Smooth muscle cell of bladder (primary cell): ENCODE data around the gene CSF1. TPM values are rescaled to one million over a fixed set of nuclear protein-coding genes. Genes with fewer than 3 reads are reported as not detected.

Source experiments
- total RNA-seq: library from RNA; depleted of rRNA; stranded (reverse); fragments of >200 nt; gene quantifications from 2 replicates; pipeline ENCODE4 v1.2.3, GENCODE V29; 2014

CSF1 gene, protein sequence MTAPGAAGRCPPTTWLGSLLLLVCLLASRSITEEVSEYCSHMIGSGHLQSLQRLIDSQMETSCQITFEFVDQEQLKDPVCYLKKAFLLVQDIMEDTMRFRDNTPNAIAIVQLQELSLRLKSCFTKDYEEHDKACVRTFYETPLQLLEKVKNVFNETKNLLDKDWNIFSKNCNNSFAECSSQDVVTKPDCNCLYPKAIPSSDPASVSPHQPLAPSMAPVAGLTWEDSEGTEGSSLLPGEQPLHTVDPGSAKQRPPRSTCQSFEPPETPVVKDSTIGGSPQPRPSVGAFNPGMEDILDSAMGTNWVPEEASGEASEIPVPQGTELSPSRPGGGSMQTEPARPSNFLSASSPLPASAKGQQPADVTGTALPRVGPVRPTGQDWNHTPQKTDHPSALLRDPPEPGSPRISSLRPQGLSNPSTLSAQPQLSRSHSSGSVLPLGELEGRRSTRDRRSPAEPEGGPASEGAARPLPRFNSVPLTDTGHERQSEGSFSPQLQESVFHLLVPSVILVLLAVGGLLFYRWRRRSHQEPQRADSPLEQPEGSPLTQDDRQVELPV
- total RNA-seq = 38.0 and 47.1 TPM in 2 replicates

DNA sequence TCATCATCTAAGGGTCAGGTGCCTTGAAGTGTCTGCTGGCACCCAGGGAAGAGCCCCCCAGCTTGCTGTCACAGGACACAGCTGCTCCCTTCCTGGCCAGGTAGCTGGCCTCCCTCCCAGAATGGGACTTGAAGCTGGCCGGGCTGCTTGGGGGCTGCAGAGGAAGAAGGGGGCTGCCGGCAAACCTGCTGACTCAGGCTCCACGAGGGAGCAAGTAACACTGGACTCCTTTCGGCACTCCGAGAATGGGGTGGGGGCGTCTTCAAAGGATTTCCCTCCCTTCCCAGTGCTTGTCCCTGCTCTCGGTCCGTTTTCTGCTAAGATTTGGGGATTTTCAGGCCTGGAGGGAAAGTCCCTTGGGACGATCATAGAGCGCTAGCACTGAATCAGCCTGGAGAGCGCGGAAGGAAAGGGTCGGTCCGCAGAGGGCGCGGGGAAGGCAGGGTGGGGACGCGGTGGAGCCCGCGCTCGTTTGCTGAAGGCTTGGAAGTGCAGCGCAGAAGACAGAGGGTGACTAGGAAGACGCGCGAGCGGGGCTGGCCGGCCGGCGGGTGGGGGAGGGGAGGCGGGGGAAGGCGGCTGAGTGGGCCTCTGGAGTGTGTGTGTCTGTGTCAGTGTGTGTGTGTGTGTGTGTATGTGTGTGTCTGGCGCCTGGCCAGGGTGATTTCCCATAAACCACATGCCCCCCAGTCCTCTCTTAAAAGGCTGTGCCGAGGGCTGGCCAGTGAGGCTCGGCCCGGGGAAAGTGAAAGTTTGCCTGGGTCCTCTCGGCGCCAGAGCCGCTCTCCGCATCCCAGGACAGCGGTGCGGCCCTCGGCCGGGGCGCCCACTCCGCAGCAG lies at the start of gene CSF1:
Gene CSF1 (plus strand): TSS at position 727 of the 840 bp plus-strand sequence. CDS start 175 bp downstream, outside the sequence.

Other genes starting within 250 kb of the CSF1 start
- 16.2 and 20.0 TPM in 2 replicates for gene GSTM2, start 242.8 kb upstream of the CSF1 start, total RNA-seq
- gene GSTM1, start 223.0 kb upstream of the CSF1 start, total RNA-seq = 9.0 and 9.6 TPM in 2 replicates
- 8.5 and 13.3 TPM in 2 replicates for gene GSTM5, start 198.6 kb upstream of the CSF1 start, total RNA-seq
- 215 and 220 TPM in 2 replicates for gene GSTM3, start 169.8 kb upstream of the CSF1 start, total RNA-seq
- gene EPS8L3, start 146.9 kb upstream of the CSF1 start, total RNA-seq = not detected in 2 replicates
- 51.1 and 92.3 TPM in 2 replicates for gene AHCYL1, start 73.9 kb downstream of the CSF1 start, total RNA-seq
- gene STRIP1, start 123.8 kb downstream of the CSF1 start, total RNA-seq = 39.8 and 44.2 TPM in 2 replicates
- not detected in 2 replicates for gene ALX3, start 159.8 kb downstream of the CSF1 start, total RNA-seq
- not detected in 2 replicates for gene UBL4B, start 201.6 kb downstream of the CSF1 start, total RNA-seq
- gene SLC6A17, start 239.6 kb downstream of the CSF1 start, total RNA-seq = under 0.01 and 0.09 TPM in 2 replicates